ENCODE data around the gene DNASE1.

DNA sequence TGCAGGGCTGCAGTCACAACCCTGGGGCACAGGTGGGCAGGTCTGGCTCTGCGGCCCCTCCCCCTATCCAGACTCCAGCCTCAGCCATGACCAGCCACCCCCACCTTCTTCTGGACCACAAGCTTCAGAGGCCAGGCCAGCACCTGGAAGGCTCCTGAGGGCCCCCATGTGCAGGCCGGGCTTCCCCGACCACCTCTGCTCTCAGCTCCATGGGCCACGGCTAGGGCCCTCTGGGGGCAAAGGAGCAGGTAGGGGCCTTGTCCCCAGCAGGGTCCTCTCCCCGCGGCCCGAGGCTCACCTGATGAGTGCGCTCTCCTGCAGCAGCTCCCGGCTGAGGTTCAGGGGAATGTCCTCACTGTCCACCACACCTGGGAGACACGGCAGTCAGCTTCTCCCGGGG is 16.9 kb downstream of the DNASE1 start:
- TF ChIP-seq, protein P1, sequence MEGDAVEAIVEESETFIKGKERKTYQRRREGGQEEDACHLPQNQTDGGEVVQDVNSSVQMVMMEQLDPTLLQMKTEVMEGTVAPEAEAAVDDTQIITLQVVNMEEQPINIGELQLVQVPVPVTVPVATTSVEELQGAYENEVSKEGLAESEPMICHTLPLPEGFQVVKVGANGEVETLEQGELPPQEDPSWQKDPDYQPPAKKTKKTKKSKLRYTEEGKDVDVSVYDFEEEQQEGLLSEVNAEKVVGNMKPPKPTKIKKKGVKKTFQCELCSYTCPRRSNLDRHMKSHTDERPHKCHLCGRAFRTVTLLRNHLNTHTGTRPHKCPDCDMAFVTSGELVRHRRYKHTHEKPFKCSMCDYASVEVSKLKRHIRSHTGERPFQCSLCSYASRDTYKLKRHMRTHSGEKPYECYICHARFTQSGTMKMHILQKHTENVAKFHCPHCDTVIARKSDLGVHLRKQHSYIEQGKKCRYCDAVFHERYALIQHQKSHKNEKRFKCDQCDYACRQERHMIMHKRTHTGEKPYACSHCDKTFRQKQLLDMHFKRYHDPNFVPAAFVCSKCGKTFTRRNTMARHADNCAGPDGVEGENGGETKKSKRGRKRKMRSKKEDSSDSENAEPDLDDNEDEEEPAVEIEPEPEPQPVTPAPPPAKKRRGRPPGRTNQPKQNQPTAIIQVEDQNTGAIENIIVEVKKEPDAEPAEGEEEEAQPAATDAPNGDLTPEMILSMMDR (IDR thresholded peaks at IDR 0.05; ENCODE audit: low read depth, low read length) = no peak
- TF ChIP-seq POLR2A (IDR thresholded peaks at IDR 0.05; ENCODE audit: extremely low read depth, insufficient read length) = no peak

Measured in NB4 (cell line).